KMS-11 (cell line): ENCODE data around the gene RAD51C.

Experiments used
- H2AFZ ChIP-seq: fragments of 200-600 bp; sonication (generic); 2 replicates; pipeline ENCODE4 v1.6.1; 2016; ENCODE audit warnings: antibody characterized with exemption, mixed run types, low read depth
- H3K27ac ChIP-seq: fragments of 200-600 bp; sonication (generic); 2 replicates; pipeline ENCODE4 v1.6.1; 2016; ENCODE audit warnings: mild to moderate bottlenecking, mixed run types
- H3K27me3 ChIP-seq: fragments of 200-600 bp; sonication (generic); 2 replicates; pipeline ENCODE4 v1.6.1; 2017; ENCODE audit warnings: mild to moderate bottlenecking, low read depth, mixed run types, moderate library complexity; ENCODE audit not compliant: insufficient read depth
- H3K36me3 ChIP-seq: fragments of 200-600 bp; sonication (generic); 2 replicates; pipeline ENCODE4 v1.6.1; 2017; ENCODE audit warnings: mild to moderate bottlenecking, mixed run types; ENCODE audit not compliant: insufficient read depth
- H3K4me1 ChIP-seq: fragments of 200-600 bp; sonication (generic); 2 replicates; pipeline ENCODE4 v1.6.1; 2016; ENCODE audit warnings: mild to moderate bottlenecking, low read depth, mixed run types; ENCODE audit not compliant: poor library complexity, severe bottlenecking
- H3K4me2 ChIP-seq: fragments of 200-600 bp; sonication (generic); 2 replicates; pipeline ENCODE4 v1.7.0; 2016; ENCODE audit warnings: mild to moderate bottlenecking, mixed run types
- H3K4me3 ChIP-seq: fragments of 200-600 bp; sonication (generic); IDR thresholded peaks from 2 replicates; pipeline ENCODE4 v1.6.1; 2017; ENCODE audit warnings: low read depth, low read length, mixed read lengths; ENCODE audit not compliant: insufficient read depth
- H3K79me2 ChIP-seq: fragments of 200-600 bp; sonication (generic); 2 replicates; pipeline ENCODE4 v1.6.1; 2016; ENCODE audit warnings: low read depth, mixed run types; ENCODE audit not compliant: insufficient read depth
- H3K9ac ChIP-seq: fragments of 200-600 bp; sonication (generic); 2 replicates; pipeline ENCODE4 v1.6.1; 2016; ENCODE audit warnings: mild to moderate bottlenecking, mixed run types
- H4K20me1 ChIP-seq: fragments of 200-600 bp; sonication (generic); 2 replicates; pipeline ENCODE4 v1.6.1; 2016; ENCODE audit warnings: mild to moderate bottlenecking, mixed run types; ENCODE audit not compliant: insufficient read depth
- CTCF ChIP-seq: fragments of 200-600 bp; sonication (generic); conservative IDR thresholded peaks from 2 replicates; pipeline ENCODE4 v1.6.1; 2017; ENCODE audit warnings: low read depth, mild to moderate bottlenecking, antibody characterized with exemption, low read length, moderate library complexity, mixed read lengths

The RAD51C gene

GRCh38 chr17:58691701-58692238 lies 632 bp upstream of the RAD51C start, which contains the start of gene TEX14:
Gene TEX14, minus strand, starts transcription at chr17:58692045. Its CDS starts 40,044 bp downstream, at chr17:58652001.
- no peak for TF ChIP-seq CTCF
- Histone ChIP-seq H3K79me2 (peaks cover 31% of the 10 kb centered on the region), H3K4me1 (peaks cover 28% of the 10 kb centered on the region), H3K4me3 (peak within 1 kb of the TSS; percentile 83), H2AFZ (peak within 1 kb of the TSS; percentile 100), H3K4me2 (peak within 1 kb of the TSS; percentile 84), H3K9ac (peak within 1 kb of the TSS; percentile 84), H4K20me1 (no peaks in the 10 kb centered on the region), H3K27ac (peak within 1 kb of the TSS; percentile 74), H3K36me3 (no peaks in the 10 kb centered on the region), H3K27me3 (no peaks in the 10 kb centered on the region)

- TF ChIP-seq CTCF, result no peak
- peak overlapping the region; percentile 74 for H3K27ac ChIP-seq
Measured at GRCh38 chr17:58693208-58693607, 806 bp downstream of the RAD51C start.

GRCh38 chr17:58693751-58694150 lies 1.3 kb downstream of the RAD51C start:
- no peaks in the 10 kb centered on the region for H3K36me3 ChIP-seq
- H2AFZ ChIP-seq, result no peak overlapping the region
- TF ChIP-seq CTCF, result no peak
- H3K4me3 ChIP-seq, result no peak overlapping the region
- no peaks in the 10 kb centered on the region for H4K20me1 ChIP-seq
- no peak overlapping the region for H3K27ac ChIP-seq
- H3K79me2 ChIP-seq, result peaks cover 31% of the 10 kb centered on the region
- H3K4me2 ChIP-seq, result peak overlapping the region; percentile 84
- H3K4me1 ChIP-seq, result peaks cover 34% of the 10 kb centered on the region
- peak overlapping the region; percentile 84; the same call in 1 of the 2 replicates for H3K9ac ChIP-seq
- H3K27me3 ChIP-seq, result no peaks in the 10 kb centered on the region

More at GRCh38 chr17:58693208-58693607, 806 bp downstream of the RAD51C start:
- peak overlapping the region; percentile 100 for H2AFZ ChIP-seq
- no peaks in the 10 kb centered on the region for H3K36me3 ChIP-seq
- peak overlapping the region; percentile 84 for H3K4me2 ChIP-seq
- H3K79me2 ChIP-seq, result peaks cover 31% of the 10 kb centered on the region
- peak overlapping the region; percentile 84 for H3K9ac ChIP-seq
- H3K4me3 ChIP-seq, result peak overlapping the region; percentile 83
- H3K27me3 ChIP-seq, result no peaks in the 10 kb centered on the region
- H4K20me1 ChIP-seq, result no peaks in the 10 kb centered on the region
- peaks cover 34% of the 10 kb centered on the region for H3K4me1 ChIP-seq

GRCh38 chr17:58694302-58694701 lies 1.9 kb downstream of the RAD51C start:
- no peak overlapping the region for H3K27ac ChIP-seq
- H3K27me3 ChIP-seq, result no peaks in the 10 kb centered on the region
- no peak for TF ChIP-seq CTCF
- no peaks in the 10 kb centered on the region for H4K20me1 ChIP-seq
- H3K79me2 ChIP-seq, result peaks cover 31% of the 10 kb centered on the region
- no peak overlapping the region for H2AFZ ChIP-seq
- no peaks in the 10 kb centered on the region for H3K36me3 ChIP-seq
- no peak overlapping the region for H3K4me3 ChIP-seq
- H3K9ac ChIP-seq, result no peak overlapping the region
- H3K4me2 ChIP-seq, result peak overlapping the region; percentile 84
- H3K4me1 ChIP-seq, result peaks cover 34% of the 10 kb centered on the region
